Measurements from ENCODE around the gene RAB39B. TPM values are rescaled to one million over a fixed set of nuclear protein-coding genes. Genes with fewer than 3 reads are reported as not detected.
A peak's percentile ranks its signal among the peaks of the same experiment; 100 is the strongest.

The RAB39B gene
- total RNA-seq, 1 donor from 2014 or later = 8.1 TPM

- TF ChIP-seq CTCF (IDR thresholded peaks at IDR 0.05) = no peak
- CTCF ChIA-PET = no interaction called here
- peaks cover under 1% of the 10 kb centered on the region for H3K36me3 Mint-ChIP-seq (ENCODE audit: low read depth)
- POLR2A ChIA-PET = no interaction called here
- ATAC-seq (ENCODE audit: low read depth) (no peak), DNase-seq (no peak)
- H3K27ac Mint-ChIP-seq = no peak overlapping the region
- H3K4me1 Mint-ChIP-seq = peaks cover 22% of the 10 kb centered on the region
- no peaks in the 10 kb centered on the region for H3K9me3 Mint-ChIP-seq
- intact Hi-C loops (cut with micrococcal nuclease) = no loop called here
- H3K27me3 Mint-ChIP-seq = no peaks in the 10 kb centered on the region
- no peak overlapping the region for H3K4me3 Mint-ChIP-seq
Observed at GRCh38 chrX:155266439-155266838, 2.1 kb upstream of the RAB39B start.

GRCh38 chrX:155262970-155263754 lies 1.1 kb downstream of the RAB39B start:
- H3K4me1 Mint-ChIP-seq = peaks cover 22% of the 10 kb centered on the region

GRCh38 chrX:155259752-155260151 lies 4.5 kb downstream of the RAB39B start:
- H3K27me3 Mint-ChIP-seq = no peaks in the 10 kb centered on the region
- intact Hi-C loops (cut with micrococcal nuclease) = loop anchor here (5.0 kb wide), 1 partner anchor 232 kb away; the partner anchor contains the start of gene FUNDC2
- peaks cover 20% of the 10 kb centered on the region for H3K36me3 Mint-ChIP-seq (ENCODE audit: low read depth)
- no peak overlapping the region for H3K4me3 Mint-ChIP-seq
- H3K27ac Mint-ChIP-seq = no peak overlapping the region
- ChIA-PET CTCF (interaction anchor here (0.7 kb wide), 1 partner anchor 18 kb away, joined by 3 read pairs; no protein-coding TSS in a partner anchor), POLR2A (no interaction called here)
- H3K9me3 Mint-ChIP-seq = no peaks in the 10 kb centered on the region
- DNase-seq (no peak), ATAC-seq (ENCODE audit: low read depth) (no peak)
- H3K4me1 Mint-ChIP-seq = peaks cover 22% of the 10 kb centered on the region
- TF ChIP-seq CTCF (IDR thresholded peaks at IDR 0.05) = no peak

More at GRCh38 chrX:155262970-155263754, 1.1 kb downstream of the RAB39B start:
- Mint-ChIP-seq H3K9me3 (no peaks in the 10 kb centered on the region), H3K27me3 (no peaks in the 10 kb centered on the region), H3K36me3 (ENCODE audit: low read depth) (peaks cover 17% of the 10 kb centered on the region), H3K4me3 (peak overlapping the region; percentile 90), H3K27ac (peak overlapping the region; percentile 90)
- ChIA-PET CTCF (no interaction called here), POLR2A (interaction anchor here (1.6 kb wide), 1 partner anchor 46 kb away, joined by 7 read pairs; no protein-coding TSS in a partner anchor)
- no peak for TF ChIP-seq CTCF (IDR thresholded peaks at IDR 0.05)
- intact Hi-C loops (cut with micrococcal nuclease) = loop anchor here (5.0 kb wide), 1 partner anchor 236 kb away; the partner anchor contains the start of gene FUNDC2
- ATAC-seq (ENCODE audit: low read depth) (no peak), DNase-seq (no peak)

GRCh38 chrX:155251391-155251790 lies 12.9 kb downstream of the RAB39B start:
- no peak for ATAC-seq (ENCODE audit: low read depth)
- CTCF ChIA-PET = no interaction called here
- no peaks in the 10 kb centered on the region for H3K4me1 Mint-ChIP-seq
- H3K9me3 Mint-ChIP-seq = no peaks in the 10 kb centered on the region
- POLR2A ChIA-PET = interaction anchor here (0.6 kb wide), 1 partner anchor 138 kb away, joined by 3 read pairs; no protein-coding TSS in a partner anchor
- no peak for TF ChIP-seq CTCF (IDR thresholded peaks at IDR 0.05)
- no peaks in the 10 kb centered on the region for H3K27me3 Mint-ChIP-seq
- H3K36me3 Mint-ChIP-seq (ENCODE audit: low read depth) = no peaks in the 10 kb centered on the region
- no peak overlapping the region for H3K27ac Mint-ChIP-seq
- no peak for DNase-seq
- intact Hi-C loops (cut with micrococcal nuclease) = no loop called here
- no peak overlapping the region for H3K4me3 Mint-ChIP-seq

GRCh38 chrX:155247497-155247896 lies 16.8 kb downstream of the RAB39B start:
- ATAC-seq (ENCODE audit: low read depth) (no peak), DNase-seq (no peak)
- no peak for TF ChIP-seq CTCF (IDR thresholded peaks at IDR 0.05)
- Mint-ChIP-seq H3K9me3 (no peaks in the 10 kb centered on the region), H3K4me3 (no peak overlapping the region), H3K27ac (no peak overlapping the region), H3K36me3 (ENCODE audit: low read depth) (no peaks in the 10 kb centered on the region), H3K4me1 (no peaks in the 10 kb centered on the region), H3K27me3 (no peaks in the 10 kb centered on the region)
- CTCF ChIA-PET = no interaction called here
- POLR2A ChIA-PET = no interaction called here
- intact Hi-C loops (cut with micrococcal nuclease) = no loop called here

Data from activated B cell treated with CpG ODN at 0.5 μM for 24 hours (primary cell).